GM13977 (cell line): Measurements from ENCODE around the gene SLC5A1.

Source experiments
- DNase-seq: peaks from one replicate; pipeline ENCODE4 v3.0.0; 2012; ENCODE audit warnings: low spot score
- CTCF ChIP-seq: IDR thresholded peaks from 2 replicates; pipeline ENCODE4 v1.5.1; 2012; ENCODE audit warnings: mild to moderate bottlenecking, control low read depth; ENCODE audit not compliant: insufficient read depth; ENCODE audit errors: extremely low read depth, missing control alignments
- in situ Hi-C: fragments of 300-500 bp; cut with MboI; formaldehyde crosslinking; loops from one replicate; pipeline ENCODE4 v1.12.0; 2022; ENCODE audit warnings: low sequenced_read_pairs, low pct_unique_long_range_greater_than_20kb, mixed read lengths, inconsistent platforms; ENCODE audit not compliant: unreplicated experiment

Gene SLC5A1

GRCh38 chr22:32119568-32120235 is 76.6 kb downstream of the SLC5A1 start:
- no peak for TF ChIP-seq CTCF
- no peak for DNase-seq
- in situ Hi-C loops, result no loop called here

- in situ Hi-C loops, result no loop called here
- TF ChIP-seq CTCF, result no peak
- no peak for DNase-seq
These were observed 77.5 kb downstream of the SLC5A1 start for GRCh38 chr22:32120603-32121002.

GRCh38 chr22:32122899-32123298 is 79.8 kb downstream of the SLC5A1 start:
- in situ Hi-C loops, result no loop called here
- TF ChIP-seq CTCF, result no peak
- DNase-seq, result no peak

- in situ Hi-C loops, result no loop called here
- peak; percentile 22 for TF ChIP-seq CTCF
- DNase-seq, result no peak
These were observed 80.6 kb downstream of the SLC5A1 start for GRCh38 chr22:32123657-32124056.

- DNase-seq, result no peak
- peak; percentile 21 for TF ChIP-seq CTCF
- in situ Hi-C loops, result no loop called here
These were observed 84.8 kb downstream of the SLC5A1 start for GRCh38 chr22:32127904-32128303.

- DNase-seq, result no peak
- no peak for TF ChIP-seq CTCF
- in situ Hi-C loops, result no loop called here
These were observed 87.4 kb downstream of the SLC5A1 start for GRCh38 chr22:32130464-32130863.
